ENCODE results near the gene PRR5L.
A peak's percentile ranks its signal among the peaks of the same experiment; 100 is the strongest.

Gene PRR5L

DNA sequence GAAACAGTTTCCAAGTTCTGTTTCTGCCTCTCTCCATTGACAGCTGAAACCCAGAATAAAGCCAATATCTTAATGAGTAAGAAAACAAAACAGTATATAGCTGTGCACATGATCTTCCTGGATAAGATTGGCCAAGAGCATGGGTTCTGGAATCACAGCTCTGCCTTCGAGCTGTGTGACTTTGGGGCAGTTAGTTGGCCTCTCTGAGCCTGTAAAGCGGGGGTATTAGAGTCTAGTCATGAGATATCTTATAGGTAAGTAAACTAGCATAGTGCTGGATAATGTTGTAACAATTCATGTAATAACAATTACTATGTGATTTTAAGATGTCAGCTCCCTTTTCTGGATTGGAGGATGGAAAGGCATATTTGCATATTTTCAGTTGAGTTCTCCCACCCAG lies 140.5 kb downstream of the PRR5L start:
- in situ Hi-C loops (cut with HindIII; ENCODE audit: low pct_ligation_motif_present, low pct_unique_long_range_greater_than_20kb, low sequenced_read_pairs): no loop called here
- no peak for DNase-seq

DNA sequence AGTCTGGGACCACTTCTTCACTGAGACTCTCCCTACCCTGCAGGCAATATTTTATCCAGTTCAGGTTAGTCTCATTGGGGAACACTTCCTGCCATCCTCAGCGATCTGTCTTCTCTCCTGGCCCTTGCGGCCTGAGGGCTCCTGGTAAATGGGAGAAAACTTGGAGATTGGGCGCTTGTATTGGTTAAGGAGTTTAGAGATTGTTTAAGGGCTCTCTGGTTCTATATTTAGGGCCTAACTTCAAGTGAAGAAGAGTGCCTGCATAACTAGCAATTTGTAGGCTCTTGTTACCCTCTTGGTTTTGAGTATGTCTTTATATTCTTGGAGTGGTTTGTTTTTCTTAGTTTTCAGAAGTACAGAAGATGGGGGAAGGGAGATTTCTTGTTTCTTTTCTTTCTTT lies 141.3 kb downstream of the PRR5L start:
- in situ Hi-C loops (cut with HindIII; ENCODE audit: low pct_ligation_motif_present, low pct_unique_long_range_greater_than_20kb, low sequenced_read_pairs): no loop called here
- no peak for DNase-seq

DNA sequence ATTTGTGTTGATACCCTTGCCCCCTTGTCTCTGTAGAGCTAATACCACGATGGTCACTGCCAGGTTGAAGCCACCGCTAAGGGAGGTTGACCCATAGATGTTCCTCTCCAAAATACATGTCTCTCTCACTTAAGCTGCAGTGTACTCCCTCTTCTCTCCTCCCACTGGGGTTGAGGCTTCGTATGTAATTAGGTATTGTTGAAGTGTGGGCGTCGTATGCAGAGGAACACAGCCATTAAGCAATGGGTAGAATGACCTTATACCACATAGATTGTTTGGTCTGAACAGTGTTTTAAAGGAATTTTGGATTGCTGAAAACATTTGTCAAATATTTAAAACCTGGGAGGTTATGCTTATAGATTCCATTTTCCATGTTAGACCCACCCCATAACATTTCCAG lies 142.0 kb downstream of the PRR5L start:
- in situ Hi-C loops (cut with HindIII; ENCODE audit: low pct_ligation_motif_present, low pct_unique_long_range_greater_than_20kb, low sequenced_read_pairs): no loop called here
- no peak for DNase-seq

DNA sequence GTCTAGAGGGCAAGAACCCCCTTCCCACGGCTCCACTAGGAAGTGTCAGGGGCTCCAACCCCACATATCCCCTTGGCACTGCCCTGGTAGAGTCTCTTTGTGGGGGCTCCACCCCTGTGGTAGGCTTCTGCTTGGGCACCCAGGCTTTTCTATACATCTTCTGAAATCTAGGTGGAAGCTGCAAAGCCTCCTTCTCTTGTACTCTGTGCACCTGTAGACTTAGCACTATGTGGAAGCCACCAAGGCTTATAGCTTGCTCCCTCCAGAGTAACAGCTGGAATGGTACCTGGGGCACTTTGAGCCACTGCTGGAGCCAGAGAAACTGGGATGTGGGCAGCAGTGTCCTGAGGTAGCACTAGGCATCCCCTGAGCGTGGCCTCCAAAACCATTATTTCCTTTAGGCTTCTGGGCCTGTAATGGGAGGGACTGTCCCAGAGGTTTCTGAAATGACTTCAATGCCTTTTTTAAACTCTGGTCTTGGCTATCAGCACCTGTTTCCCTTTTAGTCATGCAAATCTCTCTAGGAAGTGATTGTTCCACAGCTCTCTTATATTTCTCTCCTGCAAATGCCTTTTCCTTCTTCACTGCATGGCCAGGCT lies 145.6 kb downstream of the PRR5L start:
- no peak for DNase-seq
- in situ Hi-C loops (cut with HindIII; ENCODE audit: low pct_ligation_motif_present, low pct_unique_long_range_greater_than_20kb, low sequenced_read_pairs): no loop called here

DNA sequence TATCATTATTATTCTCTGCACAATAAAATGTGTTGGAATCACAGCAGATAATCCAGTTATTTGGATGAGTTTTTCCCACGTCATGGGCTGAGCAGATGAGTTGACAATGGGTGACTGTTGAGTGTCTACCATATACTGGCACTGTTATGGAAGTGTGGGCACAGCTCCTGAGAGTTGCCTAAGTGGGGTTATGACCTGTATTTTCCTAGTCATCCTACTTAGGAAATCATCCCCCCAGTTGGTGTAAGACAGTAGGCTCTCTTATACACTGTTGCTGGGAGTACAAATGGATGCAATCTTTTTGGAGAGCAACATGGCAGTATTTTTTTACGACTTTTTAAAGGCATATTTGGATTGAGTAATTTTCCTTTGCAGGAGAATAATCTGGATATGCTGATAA lies 147.6 kb downstream of the PRR5L start:
- in situ Hi-C loops (cut with HindIII; ENCODE audit: low pct_ligation_motif_present, low pct_unique_long_range_greater_than_20kb, low sequenced_read_pairs): no loop called here

DNA sequence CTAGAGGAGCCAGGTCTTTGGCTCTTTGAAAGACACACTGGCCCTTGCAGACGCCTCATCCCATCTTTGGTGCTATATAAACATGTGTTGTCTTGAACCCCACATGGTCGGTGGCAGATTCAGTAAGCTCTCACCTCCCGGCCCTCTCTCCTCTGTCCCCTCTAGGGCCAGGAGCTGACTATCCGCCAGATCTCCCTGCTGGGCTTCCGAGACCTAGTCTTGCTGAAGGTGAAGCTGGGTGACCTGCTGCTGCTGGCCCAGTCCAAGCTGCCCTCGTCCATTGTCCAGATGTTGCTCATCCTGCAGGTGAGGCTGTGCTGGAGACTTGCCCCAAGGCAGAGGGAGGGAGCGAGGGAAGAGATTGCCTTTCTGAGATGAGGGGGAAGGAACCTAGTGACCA lies 150.0 kb downstream of the PRR5L start:
- in situ Hi-C loops (cut with HindIII; ENCODE audit: low pct_ligation_motif_present, low pct_unique_long_range_greater_than_20kb, low sequenced_read_pairs): no loop called here
- no peak for DNase-seq

More for the DNA sequence above, 147.6 kb downstream of the PRR5L start:
- DNase-seq: no peak

DNA sequence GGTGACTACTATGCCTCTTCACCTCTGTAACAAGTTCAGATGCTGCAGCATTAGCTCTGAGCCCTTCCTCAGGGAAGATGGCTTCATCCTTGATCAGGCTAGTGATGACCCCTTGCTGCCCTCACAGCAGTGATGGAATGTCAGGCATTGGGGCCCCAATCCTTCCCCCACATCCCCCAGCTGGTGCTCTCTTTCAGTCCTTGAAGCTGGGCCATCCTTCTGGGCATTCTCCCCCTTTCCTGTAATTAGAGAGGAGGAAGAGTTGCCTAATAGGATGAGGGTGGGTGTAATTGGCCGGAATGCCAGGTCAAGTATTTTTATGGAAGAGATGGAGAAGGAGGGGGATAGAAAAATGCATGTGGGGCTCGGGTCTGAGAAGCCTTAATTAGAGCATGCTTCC lies 151.4 kb downstream of the PRR5L start:
- DNase-seq: no peak
- in situ Hi-C loops (cut with HindIII; ENCODE audit: low pct_ligation_motif_present, low pct_unique_long_range_greater_than_20kb, low sequenced_read_pairs): no loop called here

DNA sequence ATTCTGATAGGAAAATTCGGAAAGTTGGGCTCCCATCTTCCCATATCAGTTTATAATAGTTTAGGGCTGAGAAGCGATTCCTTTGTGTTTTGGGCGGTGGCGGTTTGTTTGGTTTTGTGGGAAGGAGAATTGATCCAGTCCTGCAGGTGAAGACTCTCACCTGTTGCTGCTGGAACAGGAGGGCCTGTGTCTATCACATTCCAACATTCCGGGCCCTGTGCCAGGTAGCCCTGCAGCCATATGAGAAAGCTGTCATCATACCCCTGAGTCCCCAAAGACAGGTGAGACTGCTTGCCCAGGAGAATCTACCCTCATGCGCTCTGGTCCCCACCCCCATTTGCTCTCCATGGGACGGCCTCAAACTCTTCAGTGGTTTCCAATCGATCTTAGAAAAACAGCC lies 151.9 kb downstream of the PRR5L start:
- no peak for DNase-seq
- in situ Hi-C loops (cut with HindIII; ENCODE audit: low pct_ligation_motif_present, low pct_unique_long_range_greater_than_20kb, low sequenced_read_pairs): no loop called here

DNA sequence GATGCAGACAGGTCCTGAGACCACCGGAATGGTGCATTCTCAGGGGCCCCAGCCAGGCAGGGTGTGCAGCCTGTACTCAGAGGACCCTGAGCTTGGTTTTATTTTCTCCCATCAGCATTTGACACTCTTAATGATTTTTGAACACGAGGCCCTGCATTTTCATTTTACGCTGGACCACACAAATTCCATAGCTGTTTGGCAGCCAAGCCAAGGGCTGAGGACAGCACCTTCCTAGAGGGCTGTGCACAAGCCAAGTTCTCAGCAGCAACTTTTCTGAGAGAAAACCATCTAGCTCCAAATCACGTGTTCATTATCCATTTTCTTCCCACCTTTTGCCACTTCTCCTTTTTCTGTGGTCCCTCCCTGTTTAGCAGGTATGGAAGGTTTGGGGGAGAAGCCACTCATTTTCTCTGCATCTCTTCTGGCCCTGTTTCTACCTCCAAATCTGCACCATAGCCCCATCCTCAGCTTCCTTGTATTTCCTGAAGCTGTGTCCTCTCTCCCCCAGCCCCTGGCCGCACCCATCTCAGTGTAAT lies 153.5 kb downstream of the PRR5L start:
- DNase-seq: no peak
- in situ Hi-C loops (cut with HindIII; ENCODE audit: low pct_ligation_motif_present, low pct_unique_long_range_greater_than_20kb, low sequenced_read_pairs): no loop called here

DNA sequence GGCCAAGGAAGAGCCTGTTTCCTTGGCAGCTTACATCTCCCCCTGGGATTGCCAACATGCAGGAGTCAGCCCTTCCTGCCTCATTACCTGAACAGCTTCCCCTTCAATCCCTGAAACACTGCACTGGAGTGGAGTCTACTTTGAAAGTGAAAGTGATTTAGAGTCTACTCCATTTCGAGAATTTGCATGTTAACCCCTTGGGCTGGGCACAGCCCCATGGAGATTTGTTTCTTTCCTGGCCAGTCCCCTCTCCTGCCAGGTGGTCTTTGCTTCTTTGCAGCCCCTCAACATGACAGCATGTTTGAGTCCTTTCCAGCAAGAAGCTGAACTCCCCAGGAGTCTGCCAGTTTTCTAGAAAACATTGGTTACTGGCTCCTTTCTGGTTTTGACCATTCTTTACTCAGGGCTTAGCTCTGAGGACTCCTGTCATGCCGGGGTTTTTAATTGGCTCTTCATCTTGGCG lies 154.1 kb downstream of the PRR5L start:
- no peak for DNase-seq
- in situ Hi-C loops (cut with HindIII; ENCODE audit: low pct_ligation_motif_present, low pct_unique_long_range_greater_than_20kb, low sequenced_read_pairs): no loop called here

DNA sequence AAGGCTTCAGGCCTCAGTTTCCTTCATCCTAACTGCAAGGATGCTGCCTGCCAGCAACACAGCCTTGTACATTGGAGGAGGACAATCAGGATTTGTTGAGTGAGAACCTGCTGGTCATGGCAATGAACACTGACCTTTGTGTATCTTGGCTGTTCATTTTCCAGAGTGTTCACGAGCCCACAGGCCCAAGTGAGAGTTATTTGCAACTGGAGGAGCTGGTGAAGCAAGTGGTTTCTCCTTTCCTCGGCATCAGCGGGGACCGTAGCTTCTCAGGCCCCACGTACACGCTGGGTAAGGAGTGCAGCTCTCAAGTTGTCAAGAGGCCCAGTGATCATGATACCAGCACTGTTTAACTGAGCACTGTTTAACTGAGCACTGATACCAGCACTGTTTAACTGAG lies 155.0 kb downstream of the PRR5L start:
- in situ Hi-C loops (cut with HindIII; ENCODE audit: low pct_ligation_motif_present, low pct_unique_long_range_greater_than_20kb, low sequenced_read_pairs): no loop called here
- no peak for DNase-seq

DNA sequence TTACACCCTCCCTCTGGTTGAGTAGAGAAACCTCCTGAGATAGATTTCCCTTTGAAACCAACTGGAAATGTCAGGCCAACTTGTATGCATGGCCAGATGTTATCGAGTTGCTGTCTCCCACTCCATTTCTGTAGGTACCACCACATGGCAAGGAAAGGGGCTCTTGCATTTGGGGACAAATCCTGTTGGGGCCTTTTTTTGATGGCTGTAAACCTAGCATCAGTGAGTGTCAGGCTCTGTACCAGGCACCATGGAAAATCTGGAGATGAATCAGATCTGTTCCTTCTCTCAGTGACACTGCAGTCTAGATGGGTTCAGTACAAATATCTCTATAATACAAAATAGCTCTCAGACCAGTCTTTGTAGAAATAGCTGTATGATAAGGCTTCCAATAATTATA lies 155.6 kb downstream of the PRR5L start:
- in situ Hi-C loops (cut with HindIII; ENCODE audit: low pct_ligation_motif_present, low pct_unique_long_range_greater_than_20kb, low sequenced_read_pairs): no loop called here
- DNase-seq: no peak

DNA sequence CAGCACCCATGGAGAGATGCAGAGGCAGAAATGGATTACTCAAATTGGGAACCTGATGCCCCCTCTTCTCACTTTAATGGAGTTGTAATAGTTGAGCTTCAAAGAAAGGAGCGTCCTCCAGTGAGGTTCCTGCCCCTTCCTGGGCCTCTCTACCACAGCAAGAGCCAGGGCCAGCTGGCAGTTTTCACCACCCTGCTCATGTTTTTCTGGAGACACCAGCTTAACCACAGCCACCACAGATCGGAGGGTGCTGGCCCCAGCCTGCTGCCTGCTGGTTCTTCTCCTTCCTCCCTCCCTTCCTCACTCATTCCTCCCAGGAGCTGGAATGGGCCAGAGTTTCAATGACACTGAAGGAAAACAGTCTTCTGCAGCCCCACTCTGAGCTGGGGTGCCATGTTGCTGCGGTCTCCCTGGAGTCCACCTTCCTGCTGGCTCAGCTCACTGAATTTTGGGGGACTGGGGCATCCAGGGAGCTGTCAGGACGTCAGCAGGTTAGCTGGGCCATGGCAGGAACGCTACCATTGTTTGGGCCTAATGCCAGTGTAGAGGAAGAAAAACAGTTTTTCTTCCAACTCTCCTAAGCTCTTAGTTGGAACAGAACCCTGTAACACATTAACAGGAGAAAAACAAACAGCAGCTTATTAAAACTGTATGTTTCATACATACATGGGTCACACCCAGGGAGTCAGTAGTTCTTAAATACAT lies 156.3 kb downstream of the PRR5L start:
- in situ Hi-C loops (cut with HindIII; ENCODE audit: low pct_ligation_motif_present, low pct_unique_long_range_greater_than_20kb, low sequenced_read_pairs): no loop called here
- DNase-seq: no peak

DNA sequence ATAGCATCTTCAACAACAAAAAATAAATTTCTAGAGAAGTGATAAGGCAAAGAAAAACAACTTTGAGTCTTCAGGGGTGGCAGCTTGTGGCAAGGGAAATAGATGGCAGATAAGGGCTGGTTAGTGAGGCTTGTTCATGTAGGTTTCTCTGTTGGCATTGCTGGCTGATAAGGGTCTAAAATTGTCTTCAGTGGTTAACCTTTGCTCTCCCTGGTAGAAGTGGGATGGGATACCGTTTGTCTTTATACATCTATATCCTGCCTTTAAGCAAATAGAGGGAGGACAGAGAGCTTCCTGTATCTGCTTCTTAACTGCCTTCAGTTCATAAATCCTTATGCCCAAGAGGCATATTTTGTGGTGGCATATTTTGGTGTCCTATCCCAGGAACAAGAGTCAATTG lies 156.9 kb downstream of the PRR5L start:
- in situ Hi-C loops (cut with HindIII; ENCODE audit: low pct_ligation_motif_present, low pct_unique_long_range_greater_than_20kb, low sequenced_read_pairs): no loop called here
- no peak for DNase-seq

DNA sequence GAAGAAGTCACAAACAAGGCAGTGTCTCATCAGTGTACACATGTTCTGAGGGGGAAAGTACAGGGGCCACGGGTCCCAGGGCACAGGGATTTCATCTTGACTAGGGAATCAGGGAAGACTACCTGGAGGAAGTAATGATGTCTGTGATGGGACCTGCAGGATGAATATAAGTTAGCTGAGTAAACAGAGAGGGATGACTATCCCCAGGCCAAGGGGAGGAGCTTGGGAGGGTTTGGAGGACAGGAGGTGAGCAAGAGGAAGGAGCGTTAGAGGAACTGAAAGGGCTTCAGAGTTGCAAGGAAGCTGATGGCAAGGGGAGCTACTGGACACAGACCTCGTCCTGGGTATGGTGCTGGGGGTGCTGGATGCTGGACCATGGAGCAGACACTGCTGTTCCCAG lies 157.6 kb downstream of the PRR5L start:
- in situ Hi-C loops (cut with HindIII; ENCODE audit: low pct_ligation_motif_present, low pct_unique_long_range_greater_than_20kb, low sequenced_read_pairs): no loop called here
- no peak for DNase-seq

DNA sequence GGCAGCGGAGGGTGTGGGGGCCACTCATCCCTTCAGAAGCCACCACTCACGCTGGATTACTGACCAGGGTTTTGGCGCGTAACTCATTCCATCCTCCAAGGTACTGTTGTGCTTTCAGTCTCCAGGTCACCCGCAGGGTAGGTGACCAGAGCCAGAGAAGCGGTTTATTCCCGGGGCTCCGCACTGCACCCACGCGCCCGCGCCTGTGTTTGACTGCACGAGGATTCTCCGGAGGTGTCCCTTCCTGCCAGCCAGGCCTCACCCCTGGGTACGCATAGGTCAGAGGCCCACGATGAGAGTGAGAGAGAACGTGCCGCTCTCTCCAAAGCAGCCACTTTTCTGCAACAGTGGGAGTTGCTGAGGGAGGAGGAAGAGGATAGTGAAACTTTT lies 158.5 kb downstream of the PRR5L start:
- in situ Hi-C loops (cut with HindIII; ENCODE audit: low pct_ligation_motif_present, low pct_unique_long_range_greater_than_20kb, low sequenced_read_pairs): no loop called here
- no peak for DNase-seq

DNA sequence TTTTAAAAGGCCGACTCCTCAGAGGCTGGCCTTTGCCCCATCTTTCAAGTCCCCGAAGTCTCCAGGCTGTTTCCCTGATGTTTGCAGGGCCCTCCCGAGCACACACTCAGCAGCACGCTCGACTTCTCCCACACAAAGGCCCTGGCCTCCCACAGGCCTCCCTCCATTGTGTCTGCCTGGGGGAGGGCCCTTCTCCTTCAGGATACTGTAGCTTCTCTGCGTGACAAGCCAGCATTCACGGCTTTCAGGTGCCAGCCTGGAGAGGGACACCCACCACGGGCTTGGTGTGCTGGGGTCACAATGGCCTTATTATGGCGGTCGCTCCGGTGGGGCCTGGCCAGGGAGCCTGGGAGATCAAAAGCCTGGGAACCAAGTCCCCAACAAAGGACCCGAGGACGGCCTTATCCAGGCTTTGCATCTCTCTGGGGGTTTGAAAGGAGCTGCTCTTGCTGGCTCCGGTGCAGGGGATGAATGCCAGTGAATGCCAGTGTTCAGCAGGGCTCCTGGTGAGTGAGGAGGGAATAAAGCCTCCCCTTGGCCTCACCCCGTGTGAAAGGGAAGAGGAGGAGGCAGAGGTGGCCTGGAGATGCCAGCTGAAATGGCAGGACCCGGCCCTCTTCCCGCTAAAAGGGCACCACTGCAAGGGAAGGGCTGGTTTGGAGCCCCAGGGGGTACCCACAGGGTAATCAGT lies 159.0 kb downstream of the PRR5L start:
- in situ Hi-C loops (cut with HindIII; ENCODE audit: low pct_ligation_motif_present, low pct_unique_long_range_greater_than_20kb, low sequenced_read_pairs): no loop called here
- DNase-seq: no peak

DNA sequence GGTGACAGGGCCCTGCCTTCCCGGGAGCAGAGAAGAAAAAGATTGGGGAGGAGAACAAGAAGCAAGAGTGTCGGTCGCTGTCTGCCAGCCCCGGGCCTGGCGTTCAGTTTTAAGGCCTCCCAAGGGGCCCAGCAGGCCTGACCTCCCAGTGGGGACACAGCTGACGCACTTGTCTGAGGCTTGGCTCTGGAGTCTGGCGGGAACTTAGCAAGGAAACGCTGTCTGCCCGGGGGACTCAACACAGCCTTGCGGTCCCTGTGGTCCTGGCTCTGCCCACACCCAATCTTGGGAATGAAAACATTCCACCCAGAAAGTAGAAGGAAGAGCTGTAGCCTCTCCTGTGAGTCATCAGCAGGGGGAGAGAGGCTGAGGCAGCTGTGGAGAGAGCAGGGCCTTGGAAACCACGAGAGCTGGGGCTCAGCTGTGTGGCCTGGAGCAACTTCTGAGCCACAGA lies 159.6 kb downstream of the PRR5L start:
- DNase-seq: peak; percentile 82

DNA sequence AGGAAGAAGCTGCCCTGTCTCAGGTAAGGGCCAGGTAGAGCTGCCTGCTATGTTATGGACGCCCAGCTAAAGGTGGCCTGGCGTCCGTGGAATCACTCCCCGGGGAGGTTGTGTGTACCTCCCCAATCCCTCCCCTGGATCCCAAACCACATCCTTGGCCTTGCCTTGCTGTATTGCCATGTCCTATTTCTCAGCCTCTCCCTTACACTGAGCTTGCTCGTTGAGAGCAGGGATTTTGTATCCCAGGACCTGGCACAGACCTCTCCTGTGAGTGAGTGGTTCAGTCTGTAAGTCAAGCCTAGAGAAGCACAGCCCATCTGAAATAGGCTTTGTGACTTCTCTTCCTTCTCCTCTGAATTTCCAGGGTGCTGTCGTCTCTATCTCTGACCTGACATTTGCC lies 160.1 kb downstream of the PRR5L start:
- no peak for DNase-seq
- in situ Hi-C loops (cut with HindIII; ENCODE audit: low pct_ligation_motif_present, low pct_unique_long_range_greater_than_20kb, low sequenced_read_pairs): no loop called here

More for the DNA sequence above, 159.6 kb downstream of the PRR5L start:
- in situ Hi-C loops (cut with HindIII; ENCODE audit: low pct_ligation_motif_present, low pct_unique_long_range_greater_than_20kb, low sequenced_read_pairs): no loop called here

Data from ACHN (cell line).